OCI-LY7 (cell line): Measurements from ENCODE around the gene KIF14. TPM values are rescaled to one million over a fixed set of nuclear protein-coding genes. Genes with fewer than 3 reads are reported as not detected.
A peak's percentile ranks its signal among the peaks of the same experiment; 100 is the strongest.

Experiments used
- BruUV-seq: library from RNA; stranded (reverse); fragments of 400-500 nt; replicated peaks from 2 replicates; lab custom pipeline; 2021; lab: Mats Ljungman, UMichigan
- CTCF ChIA-PET: fragments of 300-600 bp; sonication (Branson Sonifier 250); formaldehyde crosslinking; loops from one replicate; lab custom pipeline; 2022; ENCODE audit warnings: antibody characterized with exemption; ENCODE audit not compliant: unreplicated experiment; lab: Charles Lee
- POLR2A ChIA-PET: fragments of 300-600 bp; sonication (Branson Sonifier 250); formaldehyde crosslinking; loops from one replicate; lab custom pipeline; 2022; ENCODE audit warnings: antibody characterized with exemption; lab: Charles Lee
- DNase-seq: peaks from one replicate; pipeline ENCODE4 v3.0.0-alpha.2; 2015; ENCODE audit warnings: low spot score
- H2AFZ ChIP-seq: fragments of 200-600 bp; sonication (generic), shearing (Covaris generic); 2 replicates; pipeline ENCODE4 v1.6.1; 2014; ENCODE audit warnings: mild to moderate bottlenecking, antibody characterized with exemption, low read length, moderate library complexity
- H3K27ac ChIP-seq: fragments of 200-600 bp; sonication (generic); 2 replicates; pipeline ENCODE4 v1.5.1; 2014; ENCODE audit warnings: mixed run types, low read depth, mild to moderate bottlenecking, moderate library complexity, low read length, inconsistent platforms; ENCODE audit not compliant: poor library complexity, severe bottlenecking
- H3K36me3 ChIP-seq: fragments of 200-600 bp; sonication (generic); 2 replicates; pipeline ENCODE4 v1.6.1; 2014; ENCODE audit warnings: mild to moderate bottlenecking, antibody characterized with exemption, low read length, moderate library complexity, mixed read lengths; ENCODE audit not compliant: insufficient read depth
- H3K4me1 ChIP-seq: fragments of 200-600 bp; sonication (generic); 2 replicates; pipeline ENCODE4 v1.5.1; 2014; ENCODE audit warnings: mild to moderate bottlenecking, low read length; ENCODE audit not compliant: insufficient read depth, poor library complexity, severe bottlenecking
- H3K4me2 ChIP-seq: fragments of 200-600 bp; sonication (generic); 2 replicates; pipeline ENCODE4 v1.6.1; 2014; ENCODE audit warnings: mild to moderate bottlenecking, low read length
- H3K4me3 ChIP-seq: fragments of 200-600 bp; sonication (generic); 2 replicates; pipeline ENCODE4 v1.5.1; 2014; ENCODE audit warnings: mild to moderate bottlenecking, low read depth, low read length; ENCODE audit not compliant: poor library complexity, severe bottlenecking
- H3K79me2 ChIP-seq: fragments of 200-600 bp; sonication (generic); 2 replicates; pipeline ENCODE4 v1.6.1; 2016; ENCODE audit warnings: low read depth, mild to moderate bottlenecking, low read length, moderate library complexity, mixed read lengths; ENCODE audit not compliant: insufficient read depth
- H3K9me2 ChIP-seq: fragments of 200-600 bp; sonication (generic); 2 replicates; pipeline ENCODE4 v1.6.1; 2016; ENCODE audit warnings: mild to moderate bottlenecking, low read length, mixed read lengths; ENCODE audit not compliant: insufficient read depth
- H3K9me3 ChIP-seq: fragments of 200-600 bp; sonication (generic); 2 replicates; pipeline ENCODE4 v1.6.1; 2014; ENCODE audit warnings: mild to moderate bottlenecking, mixed run types, low read length, mixed read lengths
- H4K20me1 ChIP-seq: fragments of 200-600 bp; sonication (generic); 2 replicates; pipeline ENCODE4 v1.6.1; 2014; ENCODE audit warnings: mild to moderate bottlenecking, antibody characterized with exemption, low read length, moderate library complexity, mixed read lengths; ENCODE audit not compliant: insufficient read depth
- EZH2phosphoT487 ChIP-seq: fragments of 200-600 bp; sonication (generic); IDR thresholded peaks from 2 replicates; pipeline ENCODE4 v1.6.1; 2018; ENCODE audit warnings: low read depth, borderline replicate concordance, mild to moderate bottlenecking, mixed run types, antibody characterized with exemption, low read length, moderate library complexity, mixed read lengths
- intact Hi-C: fragments of 100-400 bp; cut with micrococcal nuclease; formaldehyde crosslinking; loops from one replicate; pipeline ENCODE4 v1.10.0; 2022; ENCODE audit not compliant: unreplicated experiment
- total RNA-seq, 2 experiments: library from RNA; depleted of rRNA in 1 of 2; stranded (reverse); fragments of >200 nt in 1 of 2; shearing (Covaris generic) in 1 of 2; gene quantifications; 2 replicates each; pipeline ENCODE4 v1.2.3, GENCODE V29; 2014 to 2022
- TF ChIP-seq, protein P1 (sequence below): fragments of 200-600 bp; sonication (generic); conservative IDR thresholded peaks from 2 replicates; pipeline ENCODE4 v1.5.1; 2014; ENCODE audit warnings: mild to moderate bottlenecking, antibody characterized with exemption, low read length, moderate library complexity, mixed read lengths

Gene KIF14
- total RNA-seq, 2 experiments from 2014 or later, result 15.0 to 20.1 TPM

DNA sequence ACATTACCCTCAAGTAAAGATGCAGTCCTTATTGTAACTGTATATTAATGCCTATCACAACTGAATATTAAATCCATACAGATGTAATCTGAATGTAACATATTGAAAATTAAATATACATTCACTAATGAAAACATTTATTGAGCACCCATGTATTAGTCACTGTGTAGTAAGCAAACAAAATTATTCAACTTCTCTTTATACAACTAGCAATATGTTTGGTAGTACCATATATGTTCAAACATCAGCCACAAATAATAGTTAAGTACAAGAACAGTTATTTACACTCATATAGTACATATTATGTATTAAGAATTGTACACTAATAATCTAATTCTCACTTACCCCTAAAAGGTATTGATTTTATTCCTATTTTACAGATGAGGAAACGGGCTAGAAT is 17.9 kb downstream of the KIF14 start:
- H4K20me1 ChIP-seq, result no peaks in the 10 kb centered on the region
- POLR2A ChIA-PET, result no interaction called here
- no TSS peak for BruUV-seq
- no peak overlapping the region for H3K27ac ChIP-seq
- H2AFZ ChIP-seq, result no peak overlapping the region
- H3K9me3 ChIP-seq, result no peaks in the 10 kb centered on the region
- intact Hi-C loops, result no loop called here
- H3K36me3 ChIP-seq, result peaks cover 89% of the 10 kb centered on the region
- DNase-seq, result no peak
- TF ChIP-seq, protein P1, sequence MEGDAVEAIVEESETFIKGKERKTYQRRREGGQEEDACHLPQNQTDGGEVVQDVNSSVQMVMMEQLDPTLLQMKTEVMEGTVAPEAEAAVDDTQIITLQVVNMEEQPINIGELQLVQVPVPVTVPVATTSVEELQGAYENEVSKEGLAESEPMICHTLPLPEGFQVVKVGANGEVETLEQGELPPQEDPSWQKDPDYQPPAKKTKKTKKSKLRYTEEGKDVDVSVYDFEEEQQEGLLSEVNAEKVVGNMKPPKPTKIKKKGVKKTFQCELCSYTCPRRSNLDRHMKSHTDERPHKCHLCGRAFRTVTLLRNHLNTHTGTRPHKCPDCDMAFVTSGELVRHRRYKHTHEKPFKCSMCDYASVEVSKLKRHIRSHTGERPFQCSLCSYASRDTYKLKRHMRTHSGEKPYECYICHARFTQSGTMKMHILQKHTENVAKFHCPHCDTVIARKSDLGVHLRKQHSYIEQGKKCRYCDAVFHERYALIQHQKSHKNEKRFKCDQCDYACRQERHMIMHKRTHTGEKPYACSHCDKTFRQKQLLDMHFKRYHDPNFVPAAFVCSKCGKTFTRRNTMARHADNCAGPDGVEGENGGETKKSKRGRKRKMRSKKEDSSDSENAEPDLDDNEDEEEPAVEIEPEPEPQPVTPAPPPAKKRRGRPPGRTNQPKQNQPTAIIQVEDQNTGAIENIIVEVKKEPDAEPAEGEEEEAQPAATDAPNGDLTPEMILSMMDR, result no peak
- TF ChIP-seq EZH2phosphoT487, result no peak
- CTCF ChIA-PET, result no interaction called here
- no peaks in the 10 kb centered on the region for H3K79me2 ChIP-seq
- H3K9me2 ChIP-seq, result no peaks in the 10 kb centered on the region
- H3K4me2 ChIP-seq, result no peak overlapping the region
- no peak overlapping the region for H3K4me3 ChIP-seq
- H3K4me1 ChIP-seq, result no peaks in the 10 kb centered on the region

DNA sequence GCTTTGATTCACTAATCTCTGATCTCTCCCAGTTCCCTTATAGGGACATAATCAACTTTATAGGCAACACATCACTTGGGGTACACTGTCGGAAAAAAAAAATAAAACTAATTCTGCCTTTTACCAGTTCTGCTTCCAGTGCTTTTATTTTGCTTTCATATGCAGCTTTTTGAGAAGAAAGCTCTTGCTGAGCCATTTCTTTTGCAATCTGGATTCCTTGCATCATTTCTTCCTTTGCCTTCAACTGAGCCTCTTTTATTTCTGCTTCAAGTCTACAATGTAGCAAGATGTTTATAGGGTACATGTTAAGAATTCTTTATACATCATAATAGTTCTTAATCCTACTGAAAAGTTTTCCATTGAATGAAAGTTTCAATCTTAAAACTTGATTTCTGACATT is 30.6 kb downstream of the KIF14 start:
- Histone ChIP-seq H3K4me3 (no peak overlapping the region), H3K27ac (no peak overlapping the region), H3K9me2 (no peaks in the 10 kb centered on the region), H2AFZ (no peak overlapping the region), H4K20me1 (no peaks in the 10 kb centered on the region), H3K9me3 (no peaks in the 10 kb centered on the region), H3K79me2 (no peaks in the 10 kb centered on the region), H3K4me2 (no peak overlapping the region), H3K36me3 (peaks cover 86% of the 10 kb centered on the region), H3K4me1 (no peaks in the 10 kb centered on the region)
- TF ChIP-seq, protein P1, result no peak
- TF ChIP-seq EZH2phosphoT487, result no peak
- DNase-seq, result no peak
- intact Hi-C loops, result no loop called here
- POLR2A ChIA-PET, result interaction anchor here (0.6 to 0.8 kb wide), 2 partner anchors 24 to 462 kb away, joined by 3 to 4 read pairs; no protein-coding TSS in a partner anchor
- no TSS peak for BruUV-seq
- CTCF ChIA-PET, result no interaction called here

DNA sequence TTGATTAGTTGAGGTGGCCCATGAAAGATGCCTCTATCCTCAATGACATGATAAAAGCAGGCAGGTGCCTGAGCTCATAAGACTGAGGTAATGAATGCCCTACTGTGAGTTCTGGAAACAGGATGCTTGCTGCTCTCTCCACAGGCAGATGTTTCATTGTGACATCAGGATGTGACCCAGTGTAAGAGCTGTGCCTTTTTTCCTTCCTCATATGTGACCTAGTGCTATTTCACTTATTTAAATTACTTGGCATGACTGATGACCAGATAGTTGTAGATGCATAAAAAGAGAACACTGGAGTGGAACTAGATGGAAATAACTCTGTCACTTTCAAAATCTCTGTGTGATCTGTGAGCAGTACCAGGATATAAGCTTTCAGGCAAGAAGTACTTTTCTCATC is 31.9 kb downstream of the KIF14 start:
- Histone ChIP-seq H2AFZ (no peak overlapping the region), H3K79me2 (no peaks in the 10 kb centered on the region), H3K27ac (no peak overlapping the region), H4K20me1 (no peaks in the 10 kb centered on the region), H3K9me2 (no peaks in the 10 kb centered on the region), H3K4me2 (no peak overlapping the region), H3K36me3 (peaks cover 87% of the 10 kb centered on the region), H3K4me1 (no peaks in the 10 kb centered on the region), H3K4me3 (no peak overlapping the region), H3K9me3 (no peaks in the 10 kb centered on the region)
- TF ChIP-seq, protein P1, result no peak
- no peak for TF ChIP-seq EZH2phosphoT487
- no TSS peak for BruUV-seq
- intact Hi-C loops, result no loop called here
- POLR2A ChIA-PET, result interaction anchor here (0.9 kb wide), 1 partner anchor 16 kb away, joined by 3 read pairs; no protein-coding TSS in a partner anchor
- peak; percentile 9 for DNase-seq
- CTCF ChIA-PET, result no interaction called here
